Renal cortex interstitium (tissue), 11 donors: Measurements from ENCODE around the gene MAPK4. TPM values are rescaled to one million over a fixed set of nuclear protein-coding genes. Genes with fewer than 3 reads are reported as not detected.
A peak's percentile ranks its signal among the peaks of the same experiment; 100 is the strongest.
"Not testable (repeated sequence)": the region's sequence is repeated elsewhere in the genome, so short reads cannot be mapped to it uniquely, and the experiment has no call there.

Source experiments
- DNase-seq, 11 donors: peaks; one replicate each; pipeline ENCODE4 v3.0.0-alpha.2; 2013; ENCODE audit warnings: low read depth in 9 of 11, low spot score in 4 of 11; ENCODE audit errors: extremely low read depth in 1 of 11
- polyA plus RNA-seq, 3 donors: library from polyadenylated mRNA; unstranded; fragments of 120-200 nt; gene quantifications; one replicate each; pipeline ENCODE4 v1.2.1, GENCODE V29; 2013; ENCODE audit not compliant: insufficient read length in 3 of 3

The MAPK4 gene
- polyA plus RNA-seq, 3 donors, result 9.1 to 10.5 (median 9.7) TPM

DNA sequence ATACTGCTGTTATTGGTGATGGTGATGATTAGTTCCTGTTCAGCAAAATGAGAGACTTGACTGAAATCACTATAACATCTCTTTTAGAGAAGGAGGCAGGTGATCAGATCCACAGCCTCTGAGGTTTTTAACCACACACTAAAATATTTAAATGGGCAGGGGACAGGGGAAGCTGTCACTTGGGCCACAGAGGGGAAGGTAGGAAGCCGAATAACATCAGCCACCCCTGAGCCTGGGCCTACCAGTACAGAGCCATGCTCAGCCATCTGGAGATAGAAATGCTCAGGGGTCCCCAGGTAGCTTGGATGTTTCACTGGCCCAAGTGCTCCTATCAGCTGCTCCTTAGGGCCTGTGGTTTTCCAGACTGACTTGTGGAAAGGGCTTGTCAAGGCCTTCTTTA is 137.6 kb downstream of the MAPK4 start:
- no peak for DNase-seq

DNA sequence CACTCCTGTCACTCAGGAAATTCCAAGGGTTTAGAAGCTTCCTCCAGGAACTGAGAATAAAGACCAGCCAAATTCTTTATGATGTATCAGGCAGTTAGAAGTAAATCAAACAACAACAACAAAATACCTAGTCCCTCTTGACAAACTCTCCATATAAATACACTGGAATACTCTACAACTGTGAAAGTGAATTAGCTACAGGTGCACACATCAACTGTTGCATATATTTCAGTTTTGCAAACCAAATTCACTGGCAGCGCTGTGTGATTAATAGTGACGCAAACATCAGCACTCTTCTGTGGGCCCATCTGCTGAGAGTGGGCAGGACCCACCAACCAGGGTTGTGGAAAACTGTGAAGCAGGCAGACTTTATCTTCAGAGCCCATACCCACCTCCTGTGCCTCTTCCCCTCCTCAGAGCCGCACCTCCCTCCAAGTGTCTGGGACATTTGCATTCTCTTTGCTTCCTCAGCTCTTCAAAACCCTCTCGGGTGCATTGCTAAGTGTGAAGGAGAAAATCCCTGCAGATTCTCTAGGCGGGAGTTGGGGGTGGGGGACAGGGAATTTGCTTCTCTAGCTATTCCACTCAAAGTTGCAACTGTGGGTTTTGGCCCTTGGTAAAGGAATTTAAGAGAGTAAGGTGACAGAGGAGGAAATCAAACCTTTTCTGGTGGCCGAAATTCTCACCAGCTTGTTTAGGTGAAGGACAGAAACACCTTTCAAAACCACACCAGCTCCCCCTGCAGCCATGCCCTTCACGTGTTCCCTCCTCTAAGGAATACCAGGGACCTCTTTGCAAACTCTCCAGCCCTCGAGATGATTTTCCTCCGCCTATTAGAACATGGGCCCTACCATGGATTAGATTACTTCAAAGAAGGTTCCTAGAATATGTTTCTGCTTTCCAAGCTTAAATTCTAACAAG is 140.6 kb downstream of the MAPK4 start:
- no peak for DNase-seq

GRCh38 chr18:50704357-50704940 is 144.6 kb downstream of the MAPK4 start:
- no peak for DNase-seq

- no peak for DNase-seq
Observed at GRCh38 chr18:50706199-50706598, 146.3 kb downstream of the MAPK4 start.

DNA sequence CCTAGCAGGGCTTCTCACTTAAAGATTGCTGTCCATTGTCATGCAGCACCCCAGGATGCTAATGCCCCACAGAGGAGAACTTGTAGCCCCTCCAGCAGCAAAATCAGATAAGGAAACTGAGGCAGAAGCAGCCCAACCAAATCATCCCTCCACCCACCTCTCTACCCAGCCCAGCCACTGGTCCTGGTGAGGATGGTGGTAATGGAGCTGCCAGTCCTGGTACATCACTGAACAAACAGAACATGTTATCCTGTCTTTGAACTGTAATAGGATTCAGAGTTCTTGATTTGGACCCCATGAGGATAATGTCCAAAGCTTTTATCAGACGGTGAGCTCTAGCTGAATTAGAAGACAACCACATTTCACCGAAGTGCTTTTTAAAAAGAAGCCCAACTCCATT is 146.8 kb downstream of the MAPK4 start:
- DNase-seq, result no peak

DNA sequence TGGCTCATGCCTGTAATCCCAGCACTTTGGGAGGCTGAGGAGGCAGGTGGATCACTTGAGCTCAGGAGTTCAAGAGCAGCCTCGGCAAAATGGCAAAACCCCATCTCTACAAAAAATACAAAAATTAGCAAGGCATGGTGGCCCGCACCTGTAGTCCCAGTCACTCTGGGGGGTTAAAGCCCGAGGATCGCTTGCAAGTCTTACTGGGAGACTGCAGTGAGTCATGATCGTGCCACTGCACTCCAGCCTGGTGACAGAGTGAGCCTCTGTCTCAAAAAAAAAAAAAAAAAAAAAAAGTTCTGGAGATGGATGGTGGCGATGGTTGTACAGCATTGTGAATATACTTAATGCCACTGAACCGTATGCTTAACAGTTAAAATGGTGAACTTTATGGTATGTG is 147.4 kb downstream of the MAPK4 start:
- DNase-seq, result not testable (repeated sequence)

- DNase-seq, result no peak
Observed at GRCh38 chr18:50707855-50708469, 148.1 kb downstream of the MAPK4 start.

DNA sequence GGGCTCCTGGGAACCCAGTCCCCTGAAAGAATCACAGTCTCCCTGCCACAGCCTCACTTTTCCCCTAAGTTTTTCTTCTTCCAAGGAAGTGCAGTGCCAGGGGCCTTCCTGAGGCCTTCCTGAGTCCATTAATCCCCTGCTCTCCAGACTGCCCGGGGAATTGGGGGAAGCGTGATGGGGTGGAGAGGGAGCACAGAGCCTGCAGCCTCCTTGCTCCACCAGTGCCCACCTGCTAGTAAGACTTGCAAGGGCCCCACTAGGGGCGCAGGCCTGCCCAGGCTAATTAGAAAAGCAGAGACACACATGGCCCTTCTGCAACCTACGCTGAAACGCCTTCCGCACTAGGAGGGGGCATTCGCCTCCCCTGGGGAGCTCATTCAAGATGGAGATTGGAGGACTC is 149.3 kb downstream of the MAPK4 start:
- no peak for DNase-seq

DNA sequence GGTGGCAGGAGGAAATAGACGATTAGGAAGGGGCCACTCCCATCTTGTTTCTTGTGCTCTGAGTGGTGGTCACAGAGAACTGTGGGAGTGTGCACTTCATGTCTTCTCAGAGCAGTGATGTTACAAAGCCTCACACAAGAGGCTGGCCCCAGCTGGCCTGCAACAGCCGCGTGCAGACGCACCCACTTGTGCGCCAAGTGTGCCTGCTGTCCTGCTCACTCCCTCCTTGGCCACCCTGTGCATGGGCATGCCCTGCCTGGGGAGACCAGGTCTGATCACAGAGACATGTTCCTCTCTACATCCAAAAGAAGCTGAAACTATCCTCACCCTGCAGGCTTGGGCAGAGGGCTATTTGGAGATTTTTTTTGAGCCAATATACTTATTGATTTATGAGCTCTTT is 151.5 kb downstream of the MAPK4 start:
- DNase-seq, result no peak

DNA sequence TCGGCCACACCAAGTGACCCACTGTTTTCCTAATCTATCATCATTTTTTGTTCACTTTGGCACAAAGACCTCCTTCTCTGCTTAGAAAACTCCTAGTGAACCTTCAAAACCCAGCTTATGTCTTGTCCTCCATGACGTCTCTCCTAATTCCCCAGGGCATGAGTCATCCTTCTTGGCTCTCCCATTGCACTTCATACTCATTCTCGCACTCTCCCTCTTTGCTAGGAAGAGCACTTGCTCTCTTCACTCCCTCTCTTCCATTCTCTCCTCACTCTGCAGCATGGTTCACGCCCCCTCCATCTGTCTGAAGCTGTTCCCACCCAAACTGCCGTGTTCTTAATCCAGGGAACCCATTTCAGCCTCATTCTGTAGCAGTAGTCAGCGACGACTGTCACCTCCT is 156.0 kb downstream of the MAPK4 start:
- no peak for DNase-seq

DNA sequence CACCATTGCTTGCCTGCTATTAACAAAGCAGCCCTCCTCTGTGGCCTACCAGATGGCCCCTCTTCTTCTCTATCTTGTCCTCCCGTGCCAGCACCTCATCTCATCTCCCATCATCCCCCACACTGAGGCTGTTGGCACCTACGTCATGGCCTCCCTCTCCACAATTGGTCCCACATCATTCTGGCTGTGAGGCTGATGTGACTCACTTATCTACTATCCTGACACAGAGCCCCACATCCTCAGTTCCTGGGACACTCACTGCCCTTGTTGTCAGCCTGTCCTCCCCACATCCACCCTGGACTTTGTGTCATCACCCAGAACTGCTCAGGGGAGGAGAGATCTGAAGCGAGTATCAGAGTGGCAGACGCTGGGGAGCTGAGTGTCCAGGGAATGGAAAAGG is 157.0 kb downstream of the MAPK4 start:
- no peak for DNase-seq

DNA sequence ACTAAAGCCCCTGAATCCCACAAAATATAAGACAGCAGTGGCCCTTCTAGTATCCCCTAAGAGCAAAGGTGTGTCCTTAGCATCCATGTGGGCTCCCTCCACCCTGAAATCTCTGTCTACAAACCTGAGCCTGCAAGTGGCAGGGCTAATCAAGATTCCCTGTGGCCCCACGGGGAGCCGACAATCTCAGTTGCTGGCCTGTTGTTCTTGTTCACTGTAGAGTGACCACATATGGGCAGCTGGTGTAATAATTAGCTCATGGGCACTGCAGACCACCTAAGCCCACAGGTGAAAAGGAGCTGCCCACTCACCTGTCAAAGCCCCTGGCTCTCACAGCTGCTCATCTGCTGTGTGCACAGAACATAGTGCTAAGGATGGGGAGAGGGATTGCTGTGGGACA is 157.7 kb downstream of the MAPK4 start:
- DNase-seq, result peak in 3 of 11 donors; percentile 12 to 30 (median 24)

- DNase-seq, result no peak
Observed at GRCh38 chr18:50719471-50720324, 159.8 kb downstream of the MAPK4 start.

- no peak for DNase-seq
Observed at GRCh38 chr18:50720325-50720674, 160.4 kb downstream of the MAPK4 start.

DNA sequence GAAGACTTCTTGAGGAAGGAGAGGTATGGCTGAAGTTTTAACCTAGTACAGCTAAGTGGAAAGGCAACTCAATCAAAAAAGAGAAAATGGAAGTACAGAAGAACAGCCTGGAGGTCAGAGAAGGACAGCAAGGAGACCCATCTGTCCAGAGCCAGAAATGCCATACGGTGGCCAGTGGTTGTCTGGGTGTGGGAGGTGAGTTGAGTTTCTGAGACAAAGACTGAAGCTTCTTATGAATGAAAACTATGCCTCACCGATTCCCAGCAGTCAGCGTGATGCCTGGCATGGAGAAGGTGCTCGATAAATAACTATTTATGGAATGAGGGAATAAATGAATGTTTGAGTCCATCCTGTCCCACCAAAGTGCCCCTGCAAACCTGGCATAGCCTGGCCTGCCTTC is 161.1 kb downstream of the MAPK4 start:
- DNase-seq, result no peak

- no peak for DNase-seq
Observed at GRCh38 chr18:50721451-50722120, 161.7 kb downstream of the MAPK4 start.

DNA sequence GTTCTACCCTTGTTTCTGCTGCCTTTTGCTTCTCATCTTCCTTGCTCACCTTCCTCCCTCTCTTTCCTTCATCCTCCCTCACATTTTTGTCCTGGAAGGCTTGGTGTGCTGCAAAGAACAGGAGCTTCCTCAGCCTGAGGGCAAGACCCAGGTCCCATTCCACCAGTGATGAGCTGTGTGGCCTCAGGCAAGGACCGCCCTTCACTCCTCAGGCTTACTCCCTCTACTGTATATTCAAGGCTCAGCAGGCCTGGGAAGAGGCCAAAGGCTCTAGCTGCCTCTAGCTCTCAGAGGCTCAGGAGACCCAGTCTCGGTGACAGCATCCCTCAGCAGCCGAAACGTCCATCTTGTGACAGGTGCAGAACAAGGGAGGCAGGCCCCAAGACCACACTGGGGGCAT is 162.4 kb downstream of the MAPK4 start:
- DNase-seq, result no peak

- peak in 2 of 11 donors; percentile 22 to 34 for DNase-seq
Observed at GRCh38 chr18:50724751-50725151, 164.9 kb downstream of the MAPK4 start.
